H1 (cell line): ENCODE data around the gene SLC9C1.

Experiments used
- CTCF ChIP-seq, 3 experiments: IDR thresholded peaks; 1 replicate in 2 of 3; 2 replicates in 1 of 3; pipeline versions ENCODE4 v1.5.1 to v1.6.1; 2011; ENCODE audit warnings: low read length in 3 of 3, mild to moderate bottlenecking in 3 of 3, inconsistent platforms in 2 of 3, low read depth in 1 of 3, moderate library complexity in 1 of 3; ENCODE audit not compliant: insufficient read depth in 1 of 3; ENCODE audit errors: control extremely low read depth in 1 of 3
- POLR2A ChIP-seq, 2 experiments: IDR thresholded peaks; 1 replicate in 1 of 2; 2 replicates in 1 of 2; pipeline ENCODE4 v1.6.1; 2011; ENCODE audit warnings: low read depth in 2 of 2, low read length in 2 of 2, mild to moderate bottlenecking in 2 of 2; ENCODE audit errors: control extremely low read depth in 1 of 2
- POLR2AphosphoS5 ChIP-seq: IDR thresholded peaks from 2 replicates; pipeline ENCODE4 v1.6.1; 2011; ENCODE audit warnings: low read depth, low read length
- ZNF274 ChIP-seq: IDR thresholded peaks from 2 replicates; pipeline ENCODE4 v1.7.0; 2012; ENCODE audit warnings: low read length, borderline replicate concordance; ENCODE audit errors: extremely low read depth

GRCh38 chr3:112320691-112321090 lies 26.7 kb upstream of the SLC9C1 start:
- TF ChIP-seq CTCF (IDR thresholded peaks at IDR 0.05; ENCODE audit: control extremely low read depth in 1 of 3, insufficient read depth in 1 of 3, low read depth in 1 of 3, low read length in 3 of 3): no peak
- no peak for TF ChIP-seq POLR2A (IDR thresholded peaks at IDR 0.05; ENCODE audit: control extremely low read depth in 1 of 2, low read depth in 2 of 2, low read length in 2 of 2)
- TF ChIP-seq ZNF274: no peak
- no peak for TF ChIP-seq POLR2AphosphoS5
